IMR-90 (cell line): Measurements from ENCODE around the gene PDGFA. TPM values are rescaled to one million over a fixed set of nuclear protein-coding genes. Genes with fewer than 3 reads are reported as not detected.

Source experiments
- ATAC-seq: fragments of 200-7000 bp; cut with Tn5 transposase; 2 replicates; pipeline ENCODE4 v1.9.1; 2020; ENCODE audit warnings: low read depth, mild to moderate bottlenecking, moderate library complexity
- BruUV-seq: library from RNA; stranded (reverse); fragments of 400-500 nt; replicated peaks from 2 replicates; lab custom pipeline; 2021; lab: Mats Ljungman, UMichigan
- CTCF ChIA-PET: fragments of 300-600 bp; formaldehyde crosslinking; extraction: SDS; loops from one replicate; lab custom pipeline; 2021; ENCODE audit warnings: antibody characterized with exemption; lab: Yijun Ruan, JAX
- POLR2A ChIA-PET: fragments of 300-600 bp; sonication (Branson Sonifier 250); formaldehyde crosslinking; loops from one replicate; lab custom pipeline; 2022; ENCODE audit warnings: antibody characterized with exemption; ENCODE audit not compliant: unreplicated experiment; lab: Charles Lee
- DNase-seq: peaks from one replicate; pipeline ENCODE4 v3.0.0; 2013
- H2AFZ ChIP-seq: replicated peaks from 2 replicates; pipeline ENCODE3; 2013; ENCODE audit warnings: low read length, mild to moderate bottlenecking; ENCODE audit not compliant: poor library complexity
- H2AK5ac ChIP-seq: 2 replicates; pipeline ENCODE4 v1.6.1; 2013; ENCODE audit warnings: low read depth, low read length, inconsistent platforms
- H2AK9ac ChIP-seq: replicated peaks from 2 replicates; pipeline ENCODE3; 2013; ENCODE audit warnings: mild to moderate bottlenecking, low read depth, low read length, moderate library complexity; ENCODE audit not compliant: poor library complexity
- H2BK120ac ChIP-seq: 2 replicates; pipeline ENCODE4 v1.6.1; 2013; ENCODE audit warnings: low read depth, low read length, inconsistent platforms
- H2BK15ac ChIP-seq: 3 replicates; pipeline ENCODE4 v1.6.1; 2013; ENCODE audit warnings: low read depth, low read length, inconsistent platforms
- H2BK20ac ChIP-seq: 2 replicates; pipeline ENCODE4 v1.6.1; 2013; ENCODE audit warnings: low read depth, mild to moderate bottlenecking, inconsistent platforms, low read length, moderate library complexity
- H2BK5ac ChIP-seq: 2 replicates; pipeline ENCODE4 v1.6.1; 2013; ENCODE audit warnings: mild to moderate bottlenecking, low read depth, low read length, inconsistent platforms; ENCODE audit not compliant: poor library complexity, severe bottlenecking
- H3K14ac ChIP-seq: replicated peaks from 2 replicates; pipeline ENCODE4 v1.6.1; 2013; ENCODE audit warnings: low read depth, low read length, inconsistent platforms
- H3K18ac ChIP-seq: 2 replicates; pipeline ENCODE4 v1.6.1; 2013; ENCODE audit warnings: low read depth, low read length, control low read depth
- H3K23ac ChIP-seq: 2 replicates; pipeline ENCODE4 v1.6.1; 2013; ENCODE audit warnings: low read depth, low read length, inconsistent platforms
- H3K27ac ChIP-seq: 2 replicates; pipeline ENCODE4 v1.5.1; 2013; ENCODE audit warnings: mild to moderate bottlenecking, control low read depth, low read length; ENCODE audit not compliant: insufficient read depth
- H3K27me3 ChIP-seq: 2 replicates; pipeline ENCODE4 v1.6.1; 2013; ENCODE audit warnings: low read length; ENCODE audit not compliant: control insufficient read depth, insufficient read depth
- H3K36me3 ChIP-seq: 2 replicates; pipeline ENCODE4 v1.6.1; 2013; ENCODE audit warnings: low read length, mixed read lengths; ENCODE audit not compliant: control insufficient read depth, insufficient read depth
- H3K4ac ChIP-seq: 2 replicates; pipeline ENCODE4 v1.6.1; 2013; ENCODE audit warnings: low read depth, low read length, inconsistent platforms
- H3K4me1 ChIP-seq: 2 replicates; pipeline ENCODE4 v1.6.1; 2013; ENCODE audit warnings: low read length, mixed read lengths; ENCODE audit not compliant: control insufficient read depth, insufficient read depth
- H3K4me2 ChIP-seq: 2 replicates; pipeline ENCODE4 v1.6.1; 2013; ENCODE audit warnings: low read depth, mild to moderate bottlenecking, control low read depth, low read length, moderate library complexity
- H3K4me3 ChIP-seq: 2 replicates; pipeline ENCODE4 v1.5.1; 2013; ENCODE audit warnings: low read depth, mild to moderate bottlenecking, control low read depth, low read length, moderate library complexity; ENCODE audit not compliant: insufficient read depth
- H3K56ac ChIP-seq: 2 replicates; pipeline ENCODE4 v1.6.1; 2013; ENCODE audit warnings: low read length, inconsistent platforms; ENCODE audit not compliant: insufficient read depth; ENCODE audit errors: extremely low read depth
- H3K79me1 ChIP-seq, 2 experiments: 2 replicates each; pipeline ENCODE4 v1.6.1; 2013; ENCODE audit warnings: low read length in 2 of 2, inconsistent platforms in 1 of 2, low read depth in 1 of 2
- H3K9ac ChIP-seq: 2 replicates; pipeline ENCODE4 v1.6.1; 2013; ENCODE audit warnings: low read depth, low read length, control low read depth
- H3K9me1 ChIP-seq: 2 replicates; pipeline ENCODE4 v1.6.1; 2013; ENCODE audit warnings: low read length, inconsistent platforms; ENCODE audit not compliant: insufficient read depth
- H3K9me3 ChIP-seq: 2 replicates; pipeline ENCODE4 v1.6.1; 2013; ENCODE audit warnings: low read length; ENCODE audit not compliant: control insufficient read depth, insufficient read depth
- H4K20me1 ChIP-seq: 2 replicates; pipeline ENCODE4 v1.6.1; 2013; ENCODE audit warnings: low read length, inconsistent platforms; ENCODE audit not compliant: insufficient read depth
- H4K5ac ChIP-seq: 2 replicates; pipeline ENCODE4 v1.6.1; 2013; ENCODE audit warnings: mild to moderate bottlenecking, low read depth, low read length, control low read depth
- H4K8ac ChIP-seq, 2 experiments: 2 replicates each; pipeline ENCODE4 v1.6.1; 2013; ENCODE audit warnings: low read depth in 2 of 2, low read length in 2 of 2, control low read depth in 1 of 2, inconsistent platforms in 1 of 2
- H4K91ac ChIP-seq: 2 replicates; pipeline ENCODE4 v1.6.1; 2013; ENCODE audit warnings: low read depth, low read length, inconsistent platforms; ENCODE audit not compliant: insufficient read depth
- RAD21 ChIP-seq: IDR thresholded peaks from 2 replicates; pipeline ENCODE4 v1.6.1; 2012; ENCODE audit warnings: low read length, improper control_type of control experiment
- WGBS, 2 experiments: methylation state at CpG; one replicate each; pipeline versions ENCODE4 v1.1.5 to v1.1.7; 2013; ENCODE audit warnings: missing lambda C conversion rate in 2 of 2; ENCODE audit not compliant: insufficient read length in 1 of 2; ENCODE audit errors: extremely low coverage in 2 of 2; 5-methylcytosine and 5-hydroxymethylcytosine counted together
- dilution Hi-C: fragments of 300-500 bp; cut with HindIII; formaldehyde crosslinking; loops from one replicate; pipeline ENCODE4 v1.14.3; 2018; ENCODE audit warnings: low sequenced_read_pairs; ENCODE audit not compliant: unreplicated experiment
- in situ Hi-C: fragments of 300-500 bp; cut with MboI; formaldehyde crosslinking; loops from 3 replicates; pipeline ENCODE4 v1.14.3; 2019; ENCODE audit warnings: low sequenced_read_pairs, inconsistent platforms, mixed read lengths
- intact Hi-C: fragments of 100-400 bp; cut with micrococcal nuclease; formaldehyde crosslinking; loops from 2 replicates; pipeline ENCODE4 v1.10.0; 2022
- polyA plus RNA-seq, 3 experiments: library from polyadenylated mRNA; depleted of rRNA; stranded (reverse); fragments of >200 nt; gene quantifications; 2 replicates each; pipeline ENCODE4 v1.2.3, GENCODE V29; 2012; ENCODE audit warnings: low replicate concordance in 1 of 3
- total RNA-seq: library from RNA; depleted of rRNA; stranded (reverse); fragments of >200 nt; gene quantifications from 2 replicates; pipeline ENCODE4 v1.2.3, GENCODE V29; 2012

PDGFA gene
- total and polyA plus RNA-seq, 2 of the 4 experiments (the other 2 are of a cell fraction): 3.3 to 3.8 TPM

GRCh38 chr7:480531-481218 is 39.0 kb downstream of the PDGFA start:
- no peak overlapping the region for H3K56ac ChIP-seq
- CTCF ChIA-PET: no interaction called here
- no peak overlapping the region for H3K9ac ChIP-seq
- no peak overlapping the region for H3K4me3 ChIP-seq
- no peak overlapping the region for H4K5ac ChIP-seq
- H4K20me1 ChIP-seq: no peaks in the 10 kb centered on the region
- H3K14ac ChIP-seq: no peak overlapping the region
- no peak overlapping the region for H2BK15ac ChIP-seq
- no peaks in the 10 kb centered on the region for H3K79me1 ChIP-seq
- H2AK5ac ChIP-seq: no peak overlapping the region
- intact Hi-C loops: no loop called here
- H3K27ac ChIP-seq: no peak overlapping the region
- H3K4me2 ChIP-seq: no peak overlapping the region
- no peak overlapping the region for H3K4ac ChIP-seq
- H3K27me3 ChIP-seq: peaks cover 38% of the 10 kb centered on the region
- dilution Hi-C loops: no loop called here
- DNase-seq (no peak), ATAC-seq (peak; percentile 32; the same call in 1 of the 2 replicates)
- H4K8ac ChIP-seq: no peak overlapping the region
- H2AFZ ChIP-seq: no peak overlapping the region
- BruUV-seq: no TSS peak
- no peak overlapping the region for H2BK120ac ChIP-seq
- in situ Hi-C loops: no loop called here
- no peak for TF ChIP-seq RAD21
- H3K9me1 ChIP-seq: no peaks in the 10 kb centered on the region
- no peak overlapping the region for H2BK5ac ChIP-seq
- H3K18ac ChIP-seq: no peak overlapping the region
- H3K23ac ChIP-seq: no peak overlapping the region
- H2AK9ac ChIP-seq: peak overlapping the region; percentile 28
- POLR2A ChIA-PET: no interaction called here
- H2BK20ac ChIP-seq: no peak overlapping the region
- H3K4me1 ChIP-seq: peaks cover 5% of the 10 kb centered on the region; the same call in 1 of the 2 replicates
- no peaks in the 10 kb centered on the region for H3K36me3 ChIP-seq
- no peak overlapping the region for H4K91ac ChIP-seq
- H3K9me3 ChIP-seq: peaks cover 1% of the 10 kb centered on the region; the same call in 1 of the 2 replicates
- WGBS, 2 experiments: 94% methylated on average over 3 of the region's 14 CpGs; no CpG with 5 or more reads in 1 of the 2 experiments
